GM21528 (cell line): ENCODE results near the gene HNRNPK.
A peak's percentile ranks its signal among the peaks of the same experiment; 100 is the strongest.

ENCODE experiments used
- ATAC-seq: cut with Tn5 transposase; IDR thresholded peaks from one replicate; pipeline ENCODE4 v1.9.1; 2021; ENCODE audit warnings: mild to moderate bottlenecking, moderate library complexity; ENCODE audit not compliant: unreplicated experiment, low FRiP score

Gene HNRNPK

DNA sequence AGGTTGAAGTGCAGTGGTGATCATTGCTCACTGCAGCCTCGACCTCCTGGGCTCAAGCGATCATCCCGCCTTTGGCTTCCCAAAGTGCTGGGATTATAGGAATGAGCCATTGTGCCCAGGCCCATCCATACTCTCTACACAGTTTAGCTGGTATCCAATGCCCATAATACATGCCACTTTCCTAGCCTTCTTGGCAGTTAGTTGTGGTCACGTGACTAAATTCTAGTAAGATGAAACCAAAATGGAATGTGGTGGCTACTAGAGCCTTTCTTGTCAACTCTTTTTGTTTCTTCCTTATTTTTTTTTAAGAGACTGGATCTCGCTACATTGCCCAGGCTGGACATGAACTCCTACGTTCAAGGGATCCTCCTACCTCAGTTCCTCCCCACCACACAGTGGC, 43.5 kb downstream of the HNRNPK start:
- ATAC-seq: no peak

- no peak for ATAC-seq
Observed at GRCh38 chr9:83935276-83935935, 44.6 kb downstream of the HNRNPK start.

DNA sequence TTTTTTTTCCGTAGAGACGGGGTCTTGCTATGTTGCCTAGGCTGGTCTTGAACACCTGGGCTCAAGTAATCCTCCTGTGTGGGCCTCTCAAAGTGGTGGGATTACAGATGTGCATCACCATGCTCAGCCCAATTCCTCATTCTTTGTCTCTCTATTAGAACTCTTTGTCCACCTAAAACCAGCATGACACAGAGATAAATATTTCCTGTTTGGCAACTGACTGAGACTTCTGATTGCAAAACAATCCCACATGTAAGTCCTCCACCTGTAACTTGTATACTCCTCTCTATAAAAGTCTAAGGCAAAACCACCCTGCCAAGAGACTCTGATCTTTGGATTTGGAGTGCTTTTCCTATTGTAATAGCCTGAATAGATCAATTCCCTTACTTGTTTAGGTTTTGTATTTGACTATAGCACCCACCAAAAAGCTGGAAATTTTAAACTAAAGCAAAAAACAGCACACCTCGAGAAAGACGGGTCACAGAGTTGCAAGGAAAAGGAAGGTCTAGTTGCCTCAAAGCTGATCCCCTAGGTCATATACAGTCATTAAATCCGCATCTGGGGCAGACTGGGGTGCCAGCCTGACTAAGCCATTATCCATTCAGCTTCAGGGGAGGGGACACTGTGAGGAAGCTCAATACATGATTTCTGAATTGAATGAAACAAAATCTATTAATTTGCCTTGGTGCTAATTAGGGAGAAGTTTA, 45.3 kb downstream of the HNRNPK start:
- ATAC-seq: no peak

GRCh38 chr9:83933790-83934189, 46.2 kb downstream of the HNRNPK start:
- ATAC-seq: no peak

DNA sequence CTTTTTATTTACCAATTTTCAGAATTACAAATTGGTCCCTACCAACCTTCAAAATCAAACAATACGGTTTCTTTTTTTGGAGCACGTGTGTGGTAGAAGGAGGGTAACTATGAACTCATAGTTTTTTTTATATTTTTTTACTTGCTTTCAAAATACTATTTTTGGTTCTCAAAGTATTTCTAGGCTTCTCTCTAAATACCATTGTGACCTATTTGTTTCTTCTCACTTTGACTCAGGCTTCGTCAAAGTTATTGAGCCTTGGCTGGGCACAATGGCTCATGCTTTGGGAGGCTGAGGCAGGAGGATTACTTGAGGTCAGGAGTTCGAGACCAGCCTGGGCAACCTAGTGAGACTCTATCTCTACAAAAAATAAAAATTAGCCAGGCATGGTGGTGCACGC, 47.2 kb downstream of the HNRNPK start:
- no peak for ATAC-seq

- no peak for ATAC-seq
Observed at GRCh38 chr9:83932011-83932410, 48.0 kb downstream of the HNRNPK start.

DNA sequence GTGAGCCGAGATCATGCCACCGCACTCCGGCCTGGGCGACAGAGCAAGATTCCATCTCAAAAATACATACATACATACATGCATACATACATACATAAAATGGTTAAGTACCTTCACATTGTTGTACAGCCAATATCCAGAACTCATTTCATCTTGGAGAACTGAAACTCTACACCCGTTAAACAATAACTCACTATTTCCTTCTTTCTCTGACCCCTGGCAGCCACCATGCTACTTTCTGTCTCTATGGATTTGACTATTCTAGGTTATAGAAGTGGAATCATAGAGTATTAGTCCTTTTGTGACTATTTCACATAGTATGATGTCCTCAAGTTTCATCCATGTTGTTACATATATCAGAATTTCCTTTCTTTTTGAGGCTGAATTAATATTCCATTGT, 49.1 kb downstream of the HNRNPK start:
- ATAC-seq: no peak

DNA sequence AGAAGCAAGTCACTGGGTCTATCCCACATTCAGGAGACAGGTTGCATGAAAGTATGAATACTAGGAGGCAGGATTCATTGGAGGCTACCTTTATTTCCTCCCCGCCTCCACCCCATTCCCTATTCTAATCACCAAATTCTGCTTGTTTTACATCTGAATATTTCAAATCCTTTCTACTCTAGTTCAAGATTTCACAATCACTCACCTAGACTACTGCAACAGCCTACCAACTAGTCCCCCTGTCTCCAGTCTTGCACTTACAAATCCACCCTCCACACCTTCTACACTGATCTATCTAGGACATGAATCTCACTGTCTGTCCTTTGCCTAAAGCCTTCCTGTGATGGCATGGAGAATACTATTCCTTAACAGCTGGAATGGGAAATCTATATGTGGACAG, 52.4 kb downstream of the HNRNPK start:
- ATAC-seq: no peak

- peak; percentile 96 for ATAC-seq
Observed at GRCh38 chr9:83920927-83921707, 58.9 kb downstream of the HNRNPK start, which contains the start of gene KIF27. Gene KIF27, minus strand, starts transcription at chr9:83921432. Its CDS starts 5,841 bp downstream, at chr9:83915591.

DNA sequence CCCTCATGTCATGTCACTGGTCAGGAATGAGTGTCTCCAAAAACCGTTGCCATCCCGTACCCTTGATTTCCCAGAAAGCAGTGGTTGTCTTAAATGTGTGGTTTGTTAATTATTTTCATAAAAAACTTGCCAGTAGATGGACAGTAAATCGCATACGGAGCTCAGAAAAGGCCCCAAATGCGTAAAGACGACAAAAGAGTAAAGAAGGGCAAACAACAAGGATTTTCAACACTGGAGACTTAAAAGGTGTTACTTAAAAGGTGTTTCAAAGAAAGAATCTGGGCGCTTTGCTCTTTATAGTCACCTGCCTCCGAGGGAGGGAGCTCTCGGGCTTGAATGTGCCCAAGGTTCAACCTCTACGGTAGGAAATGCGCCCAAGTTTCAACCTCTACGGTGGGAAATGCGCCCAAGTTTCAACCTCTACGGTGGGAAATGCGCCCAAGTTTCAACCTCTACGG, 59.5 kb downstream of the HNRNPK start:
- peak; percentile 30 for ATAC-seq

GRCh38 chr9:83919111-83919510, 60.9 kb downstream of the HNRNPK start:
- no peak for ATAC-seq
